Measurements from ENCODE around the gene HSPA1B.

HSPA1B gene

DNA sequence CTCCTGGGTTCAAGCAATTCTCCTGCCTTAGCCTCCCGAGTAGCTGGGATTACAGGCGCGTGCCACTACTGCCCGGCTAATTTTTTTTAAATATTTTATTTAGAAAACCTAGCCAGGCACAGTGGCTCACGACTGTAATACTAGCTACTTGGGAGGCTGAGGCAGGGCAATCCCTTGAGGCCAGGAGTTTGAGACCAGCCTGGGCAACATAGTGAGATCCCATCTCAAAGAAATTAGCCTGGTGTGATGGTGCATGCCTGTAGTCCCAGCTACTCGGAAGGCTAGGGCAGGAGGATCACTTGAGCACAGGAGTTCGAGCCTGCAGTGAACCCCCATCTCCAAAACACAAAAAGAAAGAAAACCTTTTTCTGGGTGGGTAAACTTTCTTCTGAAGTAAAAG is 48.8 kb downstream of the HSPA1B start:
- Histone ChIP-seq H3K27ac (no peak overlapping the region), H3K4me3 (no peak overlapping the region)
- no peak for DNase-seq (ENCODE audit: low spot score)
- TF ChIP-seq, protein P1, sequence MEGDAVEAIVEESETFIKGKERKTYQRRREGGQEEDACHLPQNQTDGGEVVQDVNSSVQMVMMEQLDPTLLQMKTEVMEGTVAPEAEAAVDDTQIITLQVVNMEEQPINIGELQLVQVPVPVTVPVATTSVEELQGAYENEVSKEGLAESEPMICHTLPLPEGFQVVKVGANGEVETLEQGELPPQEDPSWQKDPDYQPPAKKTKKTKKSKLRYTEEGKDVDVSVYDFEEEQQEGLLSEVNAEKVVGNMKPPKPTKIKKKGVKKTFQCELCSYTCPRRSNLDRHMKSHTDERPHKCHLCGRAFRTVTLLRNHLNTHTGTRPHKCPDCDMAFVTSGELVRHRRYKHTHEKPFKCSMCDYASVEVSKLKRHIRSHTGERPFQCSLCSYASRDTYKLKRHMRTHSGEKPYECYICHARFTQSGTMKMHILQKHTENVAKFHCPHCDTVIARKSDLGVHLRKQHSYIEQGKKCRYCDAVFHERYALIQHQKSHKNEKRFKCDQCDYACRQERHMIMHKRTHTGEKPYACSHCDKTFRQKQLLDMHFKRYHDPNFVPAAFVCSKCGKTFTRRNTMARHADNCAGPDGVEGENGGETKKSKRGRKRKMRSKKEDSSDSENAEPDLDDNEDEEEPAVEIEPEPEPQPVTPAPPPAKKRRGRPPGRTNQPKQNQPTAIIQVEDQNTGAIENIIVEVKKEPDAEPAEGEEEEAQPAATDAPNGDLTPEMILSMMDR (IDR thresholded peaks at IDR 0.05): no peak

DNA sequence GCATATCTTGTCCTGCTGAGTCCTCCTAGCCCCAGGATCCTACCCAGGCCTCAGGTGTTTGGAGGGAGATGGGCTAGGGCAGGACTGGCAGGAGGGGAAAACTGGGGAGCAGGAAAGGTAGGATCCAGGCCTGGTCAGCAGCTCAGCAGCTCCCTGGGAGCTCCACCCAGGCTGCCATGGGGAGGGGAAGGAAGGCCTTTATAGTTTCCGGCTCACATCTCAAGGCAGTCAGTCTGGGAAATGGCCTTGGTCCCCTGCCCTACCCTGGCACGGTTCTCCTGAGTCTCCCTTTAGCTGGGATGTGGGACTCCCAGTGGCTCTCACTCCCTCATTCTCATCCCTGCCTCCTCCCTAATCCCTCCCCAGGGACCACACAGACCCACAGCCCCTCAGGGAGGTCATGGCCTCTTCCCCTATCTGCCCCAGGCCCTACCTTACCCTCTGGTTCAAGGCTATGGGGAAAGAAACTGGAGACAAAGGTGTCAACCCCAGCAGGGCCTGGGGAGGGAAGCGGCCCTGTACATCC is 49.6 kb downstream of the HSPA1B start:
- H3K27ac ChIP-seq: no peak overlapping the region
- DNase-seq (ENCODE audit: low spot score): no peak
- no peak overlapping the region for H3K4me3 ChIP-seq
- TF ChIP-seq, protein P1 (IDR thresholded peaks at IDR 0.05): no peak

DNA sequence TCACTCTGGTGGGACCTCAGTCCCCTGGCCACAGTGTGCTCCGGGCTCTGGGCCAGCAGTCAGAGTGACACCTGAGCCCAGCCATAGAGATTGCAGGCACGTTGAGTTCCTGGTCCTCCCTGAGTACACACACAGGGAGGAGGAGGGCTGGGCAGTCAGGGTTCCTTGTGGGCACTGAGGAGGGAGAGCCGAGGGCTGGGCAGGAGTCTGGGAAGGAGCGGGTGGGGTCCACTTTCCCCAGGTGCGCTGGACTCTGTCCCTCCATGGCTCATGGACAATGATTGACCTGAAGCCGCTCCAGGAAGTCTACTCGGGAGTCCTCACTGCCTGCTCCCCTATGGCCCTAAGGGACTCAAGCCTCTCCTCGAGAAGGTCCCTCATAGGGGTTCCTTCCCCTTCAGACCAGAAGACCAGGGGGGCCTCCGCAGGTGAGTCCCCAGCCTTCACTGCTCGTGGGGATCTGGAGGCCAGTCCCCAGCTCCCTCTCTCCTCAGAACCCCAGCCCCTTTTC is 50.2 kb downstream of the HSPA1B start:
- DNase-seq (ENCODE audit: low spot score): no peak
- TF ChIP-seq, protein P1 (IDR thresholded peaks at IDR 0.05): no peak
- H3K4me3 ChIP-seq: no peak overlapping the region

DNA sequence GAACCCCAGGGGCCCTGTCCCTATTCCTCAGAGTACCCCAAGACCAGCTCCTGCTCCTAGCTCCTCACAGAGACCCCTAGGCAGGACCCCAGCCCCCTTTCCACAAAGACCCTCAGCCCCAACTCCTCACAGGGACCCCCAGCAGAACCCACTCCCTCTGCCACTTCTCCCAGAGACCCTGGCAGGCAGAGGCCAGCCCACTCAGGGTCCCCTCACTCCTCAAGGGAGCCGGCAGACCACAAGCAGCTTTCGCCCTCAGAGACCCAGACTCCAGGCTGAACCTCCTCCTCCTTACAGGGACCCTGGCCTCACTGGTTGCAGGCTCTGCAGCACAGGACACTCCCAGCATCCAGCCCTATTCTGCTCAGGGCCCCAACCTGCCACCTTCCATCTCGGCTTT is 50.7 kb downstream of the HSPA1B start:
- H3K4me3 ChIP-seq: no peak overlapping the region
- H3K27ac ChIP-seq: no peak overlapping the region
- no peak for DNase-seq (ENCODE audit: low spot score)
- TF ChIP-seq, protein P1 (IDR thresholded peaks at IDR 0.05): no peak

More for the DNA sequence above, 50.2 kb downstream of the HSPA1B start:
- H3K27ac ChIP-seq: no peak overlapping the region

DNA sequence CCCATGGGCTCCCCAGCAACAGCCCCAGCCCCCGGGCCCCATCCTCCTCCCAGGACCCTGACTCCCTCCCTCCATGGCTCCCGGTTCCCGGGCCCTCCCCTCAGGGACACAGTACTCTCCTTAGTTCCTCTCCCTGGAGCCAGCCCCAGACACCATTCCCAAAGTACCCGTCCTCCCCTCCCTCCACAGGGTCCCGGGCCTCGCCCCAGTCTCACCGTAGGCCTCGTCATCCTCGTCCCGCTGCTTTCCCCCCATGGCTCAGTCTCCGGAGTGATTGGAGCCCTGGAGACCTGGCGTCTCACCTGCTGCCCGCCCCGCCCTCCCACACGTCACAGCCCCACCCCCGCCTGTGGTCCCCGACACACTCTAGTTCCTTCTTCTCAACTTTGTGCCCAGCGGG is 51.2 kb downstream of the HSPA1B start, which contains the start of gene SLC44A4:
TSS of gene SLC44A4 (minus strand) at position 272 of the 400 bp plus-strand sequence. CDS start at position 255, 17 bp downstream.
- Histone ChIP-seq H3K27ac (no peak within 1 kb of the TSS), H3K4me3 (no peak within 1 kb of the TSS)
- TF ChIP-seq, protein P1 (IDR thresholded peaks at IDR 0.05): no peak
- DNase-seq (ENCODE audit: low spot score): no peak

DNA sequence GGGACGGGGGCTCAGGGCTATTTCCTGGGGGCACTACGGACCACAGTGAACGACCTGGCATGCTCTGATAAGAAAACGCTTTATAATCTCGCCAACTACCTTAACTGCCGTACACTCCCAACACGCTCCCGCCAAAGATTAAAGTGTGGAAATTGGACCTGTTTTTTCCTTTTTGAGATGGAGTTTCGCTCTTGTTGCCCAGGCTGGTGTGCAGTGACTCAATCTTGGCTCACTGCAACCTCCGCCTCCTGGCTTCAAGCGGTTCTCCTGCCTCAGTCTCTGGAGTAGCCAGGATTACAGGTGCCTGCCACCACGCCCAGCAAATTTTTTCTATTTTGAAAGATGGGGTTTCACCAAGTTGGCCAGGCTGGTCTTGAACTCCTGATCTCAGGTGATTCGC is 51.6 kb downstream of the HSPA1B start:
- TF ChIP-seq, protein P1 (IDR thresholded peaks at IDR 0.05): no peak
- H3K27ac ChIP-seq: no peak overlapping the region
- DNase-seq (ENCODE audit: low spot score): no peak
- no peak overlapping the region for H3K4me3 ChIP-seq

Data from coronary artery (tissue), 2 donors.